Measurements from ENCODE around the gene LRRC15. TPM values are rescaled to one million over a fixed set of nuclear protein-coding genes. Genes with fewer than 3 reads are reported as not detected.

LRRC15 gene
- total RNA-seq, 2 experiments from 2014 or later = not detected

GRCh38 chr3:194313560-194314387 lies 55.8 kb downstream of the LRRC15 start:
- CTCF ChIA-PET = interaction anchor here (0.6 to 3.3 kb wide), 5 partner anchors 10 to 533 kb away, joined by 3 to 8 read pairs (median 3); no protein-coding TSS in a partner anchor
- H3K27ac Mint-ChIP-seq = no peak overlapping the region
- H3K4me3 Mint-ChIP-seq = no peak overlapping the region
- H3K9me3 Mint-ChIP-seq (ENCODE audit: low read depth) = peaks cover under 1% of the 10 kb centered on the region
- ATAC-seq (no peak), DNase-seq (no peak)
- H3K36me3 Mint-ChIP-seq = peaks cover 2% of the 10 kb centered on the region
- H3K4me1 Mint-ChIP-seq = peaks cover 44% of the 10 kb centered on the region
- peaks cover 70% of the 10 kb centered on the region for H3K27me3 Mint-ChIP-seq

- CTCF ChIA-PET = interaction anchor here (0.6 to 1.4 kb wide), 2 partner anchors 57 to 96 kb away, joined by 3 read pairs; no protein-coding TSS in a partner anchor
- H3K4me1 Mint-ChIP-seq = peaks cover 54% of the 10 kb centered on the region
- H3K4me3 Mint-ChIP-seq = no peak overlapping the region
- DNase-seq (no peak), ATAC-seq (no peak)
- peaks cover 65% of the 10 kb centered on the region for H3K27me3 Mint-ChIP-seq
- no peaks in the 10 kb centered on the region for H3K9me3 Mint-ChIP-seq (ENCODE audit: low read depth)
- H3K36me3 Mint-ChIP-seq = peaks cover 2% of the 10 kb centered on the region
- H3K27ac Mint-ChIP-seq = no peak overlapping the region
Measured at GRCh38 chr3:194312743-194313281, 56.7 kb downstream of the LRRC15 start.

GRCh38 chr3:194312186-194312742 lies 57.3 kb downstream of the LRRC15 start:
- peaks cover 59% of the 10 kb centered on the region for H3K27me3 Mint-ChIP-seq
- ATAC-seq = no peak
- DNase-seq = no peak
- CTCF ChIA-PET = no interaction called here
- H3K9me3 Mint-ChIP-seq (ENCODE audit: low read depth) = no peaks in the 10 kb centered on the region
- H3K4me3 Mint-ChIP-seq = no peak overlapping the region
- peaks cover 2% of the 10 kb centered on the region for H3K36me3 Mint-ChIP-seq
- no peak overlapping the region for H3K27ac Mint-ChIP-seq
- H3K4me1 Mint-ChIP-seq = peaks cover 59% of the 10 kb centered on the region

GRCh38 chr3:194311000-194311399 lies 58.5 kb downstream of the LRRC15 start:
- CTCF ChIA-PET = interaction anchor here (0.9 to 1.1 kb wide), 2 partner anchors 32 to 180 kb away, joined by 3 read pairs; no protein-coding TSS in a partner anchor
- peaks cover 48% of the 10 kb centered on the region for H3K27me3 Mint-ChIP-seq
- H3K9me3 Mint-ChIP-seq (ENCODE audit: low read depth) = no peaks in the 10 kb centered on the region
- H3K27ac Mint-ChIP-seq = no peak overlapping the region
- no peak overlapping the region for H3K4me3 Mint-ChIP-seq
- DNase-seq = no peak
- peaks cover 2% of the 10 kb centered on the region for H3K36me3 Mint-ChIP-seq
- H3K4me1 Mint-ChIP-seq = peaks cover 66% of the 10 kb centered on the region
- ATAC-seq = no peak

- Mint-ChIP-seq H3K27me3 (peaks cover 47% of the 10 kb centered on the region), H3K36me3 (peaks cover 2% of the 10 kb centered on the region), H3K9me3 (ENCODE audit: low read depth) (no peaks in the 10 kb centered on the region), H3K27ac (no peak overlapping the region), H3K4me1 (peaks cover 71% of the 10 kb centered on the region), H3K4me3 (no peak overlapping the region)
- CTCF ChIA-PET = interaction anchor here (0.8 to 1.5 kb wide), 6 partner anchors 10 to 644 kb away, joined by 3 to 4 read pairs (median 3); no protein-coding TSS in a partner anchor
- no peak for ATAC-seq
- DNase-seq = no peak
Measured at GRCh38 chr3:194310060-194310835, 59.3 kb downstream of the LRRC15 start.

GRCh38 chr3:194308601-194309449 lies 60.7 kb downstream of the LRRC15 start:
- peaks cover 7% of the 10 kb centered on the region for H3K36me3 Mint-ChIP-seq
- ATAC-seq = no peak
- peaks cover 36% of the 10 kb centered on the region for H3K27me3 Mint-ChIP-seq
- DNase-seq = no peak
- CTCF ChIA-PET = interaction anchor here (1.0 to 1.5 kb wide), 3 partner anchors 8 to 643 kb away, joined by 3 to 4 read pairs (median 4); no protein-coding TSS in a partner anchor
- H3K4me3 Mint-ChIP-seq = no peak overlapping the region
- H3K27ac Mint-ChIP-seq = peak overlapping the region; percentile 20
- H3K9me3 Mint-ChIP-seq (ENCODE audit: low read depth) = peaks cover 3% of the 10 kb centered on the region
- H3K4me1 Mint-ChIP-seq = peaks cover 72% of the 10 kb centered on the region

GRCh38 chr3:194307849-194308248 lies 61.7 kb downstream of the LRRC15 start:
- peaks cover 26% of the 10 kb centered on the region for H3K27me3 Mint-ChIP-seq

GRCh38 chr3:194306771-194307640 lies 62.5 kb downstream of the LRRC15 start:
- Mint-ChIP-seq H3K27ac (peak overlapping the region; percentile 88), H3K9me3 (ENCODE audit: low read depth) (peaks cover 3% of the 10 kb centered on the region), H3K27me3 (peaks cover 17% of the 10 kb centered on the region), H3K4me3 (peak overlapping the region; percentile 10), H3K36me3 (peaks cover 7% of the 10 kb centered on the region), H3K4me1 (peaks cover 62% of the 10 kb centered on the region)
- DNase-seq (peak; percentile 69), ATAC-seq (peak; percentile 59)
- CTCF ChIA-PET = interaction anchor here (0.8 to 4.3 kb wide), 5 partner anchors 9 to 170 kb away, joined by 3 to 38 read pairs (median 4); no protein-coding TSS in a partner anchor

More at GRCh38 chr3:194307849-194308248, 61.7 kb downstream of the LRRC15 start:
- DNase-seq (no peak), ATAC-seq (no peak)
- H3K4me1 Mint-ChIP-seq = peaks cover 69% of the 10 kb centered on the region
- peaks cover 3% of the 10 kb centered on the region for H3K9me3 Mint-ChIP-seq (ENCODE audit: low read depth)
- no peak overlapping the region for H3K4me3 Mint-ChIP-seq
- CTCF ChIA-PET = interaction anchor here (0.8 to 4.3 kb wide), 4 partner anchors 8 to 171 kb away, joined by 3 to 38 read pairs (median 4); no protein-coding TSS in a partner anchor
- H3K27ac Mint-ChIP-seq = peak overlapping the region; percentile 88
- H3K36me3 Mint-ChIP-seq = peaks cover 7% of the 10 kb centered on the region

GRCh38 chr3:194306109-194306686 lies 63.3 kb downstream of the LRRC15 start:
- DNase-seq (peak; percentile 86), ATAC-seq (peak; percentile 54)
- Mint-ChIP-seq H3K9me3 (ENCODE audit: low read depth) (peaks cover 3% of the 10 kb centered on the region), H3K4me1 (peaks cover 57% of the 10 kb centered on the region), H3K27ac (peak overlapping the region; percentile 88), H3K4me3 (peak overlapping the region; percentile 10), H3K36me3 (peaks cover 7% of the 10 kb centered on the region), H3K27me3 (peaks cover 9% of the 10 kb centered on the region)
- CTCF ChIA-PET = interaction anchor here (1.0 to 4.3 kb wide), 3 partner anchors 10 to 165 kb away, joined by 3 to 38 read pairs (median 4); no protein-coding TSS in a partner anchor

GRCh38 chr3:194305356-194306108 lies 64.0 kb downstream of the LRRC15 start:
- DNase-seq = no peak
- Mint-ChIP-seq H3K27me3 (peaks cover 5% of the 10 kb centered on the region), H3K36me3 (peaks cover 9% of the 10 kb centered on the region), H3K27ac (peak overlapping the region; percentile 88), H3K4me3 (no peak overlapping the region), H3K4me1 (peaks cover 62% of the 10 kb centered on the region), H3K9me3 (ENCODE audit: low read depth) (peaks cover 3% of the 10 kb centered on the region)
- no peak for ATAC-seq
- CTCF ChIA-PET = interaction anchor here (1.0 to 4.3 kb wide), 4 partner anchors 10 to 525 kb away, joined by 3 to 38 read pairs (median 3); no protein-coding TSS in a partner anchor
